IMR-90 (cell line): ENCODE results near the gene CLEC1A. TPM values are rescaled to one million over a fixed set of nuclear protein-coding genes. Genes with fewer than 3 reads are reported as not detected.

Experiments used
- ATAC-seq: fragments of 200-7000 bp; cut with Tn5 transposase; 2 replicates; pipeline ENCODE4 v1.9.1; 2020; ENCODE audit warnings: low read depth, mild to moderate bottlenecking, moderate library complexity
- BruUV-seq: library from RNA; stranded (reverse); fragments of 400-500 nt; replicated peaks from 2 replicates; lab custom pipeline; 2021; lab: Mats Ljungman, UMichigan
- CTCF ChIA-PET: fragments of 300-600 bp; formaldehyde crosslinking; extraction: SDS; loops from one replicate; lab custom pipeline; 2021; ENCODE audit warnings: antibody characterized with exemption; lab: Yijun Ruan, JAX
- POLR2A ChIA-PET: fragments of 300-600 bp; sonication (Branson Sonifier 250); formaldehyde crosslinking; loops from one replicate; lab custom pipeline; 2022; ENCODE audit warnings: antibody characterized with exemption; ENCODE audit not compliant: unreplicated experiment; lab: Charles Lee
- DNase-seq: peaks from one replicate; pipeline ENCODE4 v3.0.0; 2013
- H2AFZ ChIP-seq: replicated peaks from 2 replicates; pipeline ENCODE3; 2013; ENCODE audit warnings: low read length, mild to moderate bottlenecking; ENCODE audit not compliant: poor library complexity
- H2AK5ac ChIP-seq: 2 replicates; pipeline ENCODE4 v1.6.1; 2013; ENCODE audit warnings: low read depth, low read length, inconsistent platforms
- H2AK9ac ChIP-seq: replicated peaks from 2 replicates; pipeline ENCODE3; 2013; ENCODE audit warnings: mild to moderate bottlenecking, low read depth, low read length, moderate library complexity; ENCODE audit not compliant: poor library complexity
- H2BK120ac ChIP-seq: 2 replicates; pipeline ENCODE4 v1.6.1; 2013; ENCODE audit warnings: low read depth, low read length, inconsistent platforms
- H2BK15ac ChIP-seq: 3 replicates; pipeline ENCODE4 v1.6.1; 2013; ENCODE audit warnings: low read depth, low read length, inconsistent platforms
- H2BK20ac ChIP-seq: 2 replicates; pipeline ENCODE4 v1.6.1; 2013; ENCODE audit warnings: low read depth, mild to moderate bottlenecking, inconsistent platforms, low read length, moderate library complexity
- H2BK5ac ChIP-seq: 2 replicates; pipeline ENCODE4 v1.6.1; 2013; ENCODE audit warnings: mild to moderate bottlenecking, low read depth, low read length, inconsistent platforms; ENCODE audit not compliant: poor library complexity, severe bottlenecking
- H3K14ac ChIP-seq: replicated peaks from 2 replicates; pipeline ENCODE4 v1.6.1; 2013; ENCODE audit warnings: low read depth, low read length, inconsistent platforms
- H3K18ac ChIP-seq: 2 replicates; pipeline ENCODE4 v1.6.1; 2013; ENCODE audit warnings: low read depth, low read length, control low read depth
- H3K23ac ChIP-seq: 2 replicates; pipeline ENCODE4 v1.6.1; 2013; ENCODE audit warnings: low read depth, low read length, inconsistent platforms
- H3K27ac ChIP-seq: 2 replicates; pipeline ENCODE4 v1.5.1; 2013; ENCODE audit warnings: mild to moderate bottlenecking, control low read depth, low read length; ENCODE audit not compliant: insufficient read depth
- H3K27me3 ChIP-seq: 2 replicates; pipeline ENCODE4 v1.6.1; 2013; ENCODE audit warnings: low read length; ENCODE audit not compliant: control insufficient read depth, insufficient read depth
- H3K36me3 ChIP-seq: 2 replicates; pipeline ENCODE4 v1.6.1; 2013; ENCODE audit warnings: low read length, mixed read lengths; ENCODE audit not compliant: control insufficient read depth, insufficient read depth
- H3K4ac ChIP-seq: 2 replicates; pipeline ENCODE4 v1.6.1; 2013; ENCODE audit warnings: low read depth, low read length, inconsistent platforms
- H3K4me1 ChIP-seq: 2 replicates; pipeline ENCODE4 v1.6.1; 2013; ENCODE audit warnings: low read length, mixed read lengths; ENCODE audit not compliant: control insufficient read depth, insufficient read depth
- H3K4me2 ChIP-seq: 2 replicates; pipeline ENCODE4 v1.6.1; 2013; ENCODE audit warnings: low read depth, mild to moderate bottlenecking, control low read depth, low read length, moderate library complexity
- H3K4me3 ChIP-seq: 2 replicates; pipeline ENCODE4 v1.5.1; 2013; ENCODE audit warnings: low read depth, mild to moderate bottlenecking, control low read depth, low read length, moderate library complexity; ENCODE audit not compliant: insufficient read depth
- H3K56ac ChIP-seq: 2 replicates; pipeline ENCODE4 v1.6.1; 2013; ENCODE audit warnings: low read length, inconsistent platforms; ENCODE audit not compliant: insufficient read depth; ENCODE audit errors: extremely low read depth
- H3K79me1 ChIP-seq, 2 experiments: 2 replicates each; pipeline ENCODE4 v1.6.1; 2013; ENCODE audit warnings: low read length in 2 of 2, inconsistent platforms in 1 of 2, low read depth in 1 of 2
- H3K9ac ChIP-seq: 2 replicates; pipeline ENCODE4 v1.6.1; 2013; ENCODE audit warnings: low read depth, low read length, control low read depth
- H3K9me1 ChIP-seq: 2 replicates; pipeline ENCODE4 v1.6.1; 2013; ENCODE audit warnings: low read length, inconsistent platforms; ENCODE audit not compliant: insufficient read depth
- H3K9me3 ChIP-seq: 2 replicates; pipeline ENCODE4 v1.6.1; 2013; ENCODE audit warnings: low read length; ENCODE audit not compliant: control insufficient read depth, insufficient read depth
- H4K20me1 ChIP-seq: 2 replicates; pipeline ENCODE4 v1.6.1; 2013; ENCODE audit warnings: low read length, inconsistent platforms; ENCODE audit not compliant: insufficient read depth
- H4K5ac ChIP-seq: 2 replicates; pipeline ENCODE4 v1.6.1; 2013; ENCODE audit warnings: mild to moderate bottlenecking, low read depth, low read length, control low read depth
- H4K8ac ChIP-seq, 2 experiments: 2 replicates each; pipeline ENCODE4 v1.6.1; 2013; ENCODE audit warnings: low read depth in 2 of 2, low read length in 2 of 2, control low read depth in 1 of 2, inconsistent platforms in 1 of 2
- H4K91ac ChIP-seq: 2 replicates; pipeline ENCODE4 v1.6.1; 2013; ENCODE audit warnings: low read depth, low read length, inconsistent platforms; ENCODE audit not compliant: insufficient read depth
- BHLHE40 ChIP-seq: fragments of 150-350 bp; IDR thresholded peaks from 2 replicates; pipeline ENCODE4 v1.6.1; 2016; ENCODE audit warnings: mild to moderate bottlenecking, low read depth, low read length
- CEBPB ChIP-seq: IDR thresholded peaks from 2 replicates; pipeline ENCODE4 v1.6.1; 2012; ENCODE audit warnings: low read depth, low read length, improper control_type of control experiment
- CHD1 ChIP-seq: IDR thresholded peaks from 2 replicates; pipeline ENCODE4 v1.6.1; 2012; ENCODE audit warnings: low read depth, low read length, improper control_type of control experiment
- CTCF ChIP-seq: conservative IDR thresholded peaks from 2 replicates; pipeline ENCODE4 v1.5.1; 2012; ENCODE audit warnings: mild to moderate bottlenecking, low read depth, low read length, improper control_type of control experiment
- ELK1 ChIP-seq: fragments of 150-350 bp; IDR thresholded peaks from 2 replicates; pipeline ENCODE4 v1.6.1; 2016; ENCODE audit warnings: low read depth, mild to moderate bottlenecking, low read length, moderate library complexity, borderline replicate concordance
- FOS ChIP-seq: fragments of 150-350 bp; IDR thresholded peaks from 2 replicates; pipeline ENCODE4 v1.6.1; 2016; ENCODE audit warnings: low read depth, low read length
- MAFK ChIP-seq: IDR thresholded peaks from 2 replicates; pipeline ENCODE4 v1.6.1; 2012; ENCODE audit warnings: low read depth, low read length, improper control_type of control experiment
- MAZ ChIP-seq: IDR thresholded peaks from 2 replicates; pipeline ENCODE4 v1.6.1; 2012; ENCODE audit warnings: low read depth, mild to moderate bottlenecking, low read length, improper control_type of control experiment, moderate library complexity, borderline replicate concordance
- MXI1 ChIP-seq: IDR thresholded peaks from 2 replicates; pipeline ENCODE4 v1.6.1; 2012; ENCODE audit warnings: low read depth, mild to moderate bottlenecking, low read length, moderate library complexity, borderline replicate concordance
- NFE2L2 ChIP-seq: fragments of 150-350 bp; IDR thresholded peaks from 2 replicates; pipeline ENCODE4 v1.6.1; 2016; ENCODE audit warnings: low read depth, mild to moderate bottlenecking, low read length
- POLR2A ChIP-seq: IDR thresholded peaks from 2 replicates; pipeline ENCODE4 v1.6.1; 2012; ENCODE audit warnings: mild to moderate bottlenecking, low read depth, low read length
- RAD21 ChIP-seq: IDR thresholded peaks from 2 replicates; pipeline ENCODE4 v1.6.1; 2012; ENCODE audit warnings: low read length, improper control_type of control experiment
- RCOR1 ChIP-seq: IDR thresholded peaks from 2 replicates; pipeline ENCODE4 v1.6.1; 2012; ENCODE audit warnings: mild to moderate bottlenecking, low read length, improper control_type of control experiment; ENCODE audit not compliant: insufficient replicate concordance
- RFX5 ChIP-seq: IDR thresholded peaks from 2 replicates; pipeline ENCODE4 v1.8.0; 2012; ENCODE audit warnings: low read depth, mild to moderate bottlenecking, low read length, moderate library complexity
- SMC3 ChIP-seq: fragments of 150-350 bp; IDR thresholded peaks from 2 replicates; pipeline ENCODE4 v1.6.1; 2016; ENCODE audit warnings: low read depth, mild to moderate bottlenecking, antibody characterized with exemption, low read length, moderate library complexity
- WGBS, 2 experiments: methylation state at CpG; one replicate each; pipeline versions ENCODE4 v1.1.5 to v1.1.7; 2013; ENCODE audit warnings: missing lambda C conversion rate in 2 of 2; ENCODE audit not compliant: insufficient read length in 1 of 2; ENCODE audit errors: extremely low coverage in 2 of 2; 5-methylcytosine and 5-hydroxymethylcytosine counted together
- dilution Hi-C: fragments of 300-500 bp; cut with HindIII; formaldehyde crosslinking; loops from one replicate; pipeline ENCODE4 v1.14.3; 2018; ENCODE audit warnings: low sequenced_read_pairs; ENCODE audit not compliant: unreplicated experiment
- in situ Hi-C: fragments of 300-500 bp; cut with MboI; formaldehyde crosslinking; loops from 3 replicates; pipeline ENCODE4 v1.14.3; 2019; ENCODE audit warnings: low sequenced_read_pairs, inconsistent platforms, mixed read lengths
- intact Hi-C: fragments of 100-400 bp; cut with micrococcal nuclease; formaldehyde crosslinking; loops from 2 replicates; pipeline ENCODE4 v1.10.0; 2022
- polyA plus RNA-seq, 3 experiments: library from polyadenylated mRNA; depleted of rRNA; stranded (reverse); fragments of >200 nt; gene quantifications; 2 replicates each; pipeline ENCODE4 v1.2.3, GENCODE V29; 2012; ENCODE audit warnings: low replicate concordance in 1 of 3
- total RNA-seq: library from RNA; depleted of rRNA; stranded (reverse); fragments of >200 nt; gene quantifications from 2 replicates; pipeline ENCODE4 v1.2.3, GENCODE V29; 2012
- TF ChIP-seq, protein P1 (sequence below): fragments of 150-350 bp; IDR thresholded peaks from 2 replicates; pipeline ENCODE4 v1.6.1; 2017; ENCODE audit warnings: mild to moderate bottlenecking, antibody characterized with exemption, low read length, low read depth

Gene CLEC1A
- total and polyA plus RNA-seq, 2 of the 4 experiments (the other 2 are of a cell fraction), result not detected

- H3K4me2 ChIP-seq, result no peak overlapping the region
- H2AFZ ChIP-seq, result peak overlapping the region; percentile 69
- peak overlapping the region; percentile 8; the same call in 1 of the 2 replicates for H3K56ac ChIP-seq
- no peaks in the 10 kb centered on the region; the same call in 1 of the 2 replicates for H3K4me1 ChIP-seq
- H3K23ac ChIP-seq, result peak overlapping the region; percentile 26; the same call in 1 of the 2 replicates
- no peaks in the 10 kb centered on the region for H3K27me3 ChIP-seq
- H2BK5ac ChIP-seq, result peak overlapping the region; percentile 21
- ChIA-PET POLR2A (no interaction called here), CTCF (interaction anchor here (1.0 to 1.4 kb wide), 2 partner anchors 9 to 278 kb away, joined by 3 read pairs; no protein-coding TSS in a partner anchor)
- in situ Hi-C loops (no loop called here), intact Hi-C loops (no loop called here), dilution Hi-C loops (no loop called here)
- BruUV-seq, result no TSS peak
- no peak overlapping the region for H3K9ac ChIP-seq
- peak overlapping the region; percentile 54 for H4K91ac ChIP-seq
- DNase-seq, result peak; percentile 13
- peak overlapping the region; percentile 79 for H3K14ac ChIP-seq
- H2AK5ac ChIP-seq, result no peak overlapping the region; the same call in 1 of the 2 replicates
- H2AK9ac ChIP-seq, result no peak overlapping the region
- peak overlapping the region; percentile 30; the same call in 1 of the 2 replicates for H4K5ac ChIP-seq
- no peaks in the 10 kb centered on the region for H3K79me1 ChIP-seq
- H3K27ac ChIP-seq, result no peak overlapping the region
- H3K9me1 ChIP-seq, result peaks cover 7% of the 10 kb centered on the region; the same call in 1 of the 2 replicates
- H3K9me3 ChIP-seq, result no peaks in the 10 kb centered on the region
- H4K20me1 ChIP-seq, result no peaks in the 10 kb centered on the region
- peak overlapping the region; percentile 92 for H3K4ac ChIP-seq
- 40% methylated on average over 1 of the region's 4 CpGs; no CpG with 5 or more reads in 1 of the 2 experiments for WGBS, 2 experiments
- peak overlapping the region; percentile 88 for H2BK120ac ChIP-seq
- ATAC-seq, result no peak
- H2BK20ac ChIP-seq, result peak overlapping the region; percentile 88
- H2BK15ac ChIP-seq, result peak overlapping the region; percentile 75; the same call in 2 of the 3 replicates
- H3K18ac ChIP-seq, result peak overlapping the region; percentile 42; the same call in 1 of the 2 replicates
- no peak overlapping the region for H3K4me3 ChIP-seq
- H4K8ac ChIP-seq, result peak overlapping the region; percentile 4 to 76; a peak in 3 of 4 replicates
- H3K36me3 ChIP-seq, result no peaks in the 10 kb centered on the region
- TF ChIP-seq CEBPB, result peak; percentile 73
- no peak for TF ChIP-seq MXI1
- no peak for TF ChIP-seq BHLHE40
- 0 out of 2 replicates have a peak, but pooled peaks have one; percentile 10 for TF ChIP-seq FOS
- TF ChIP-seq MAZ, result no peak
- TF ChIP-seq RCOR1, result no peak
- no peak for TF ChIP-seq SMC3
- no peak for TF ChIP-seq RAD21
- no peak for TF ChIP-seq ELK1
- no peak for TF ChIP-seq POLR2A
- no peak for TF ChIP-seq CTCF
- TF ChIP-seq MAFK, result no peak
- no peak for TF ChIP-seq RFX5
- TF ChIP-seq NFE2L2, result no peak
- no peak for TF ChIP-seq CHD1
- TF ChIP-seq, protein P1, sequence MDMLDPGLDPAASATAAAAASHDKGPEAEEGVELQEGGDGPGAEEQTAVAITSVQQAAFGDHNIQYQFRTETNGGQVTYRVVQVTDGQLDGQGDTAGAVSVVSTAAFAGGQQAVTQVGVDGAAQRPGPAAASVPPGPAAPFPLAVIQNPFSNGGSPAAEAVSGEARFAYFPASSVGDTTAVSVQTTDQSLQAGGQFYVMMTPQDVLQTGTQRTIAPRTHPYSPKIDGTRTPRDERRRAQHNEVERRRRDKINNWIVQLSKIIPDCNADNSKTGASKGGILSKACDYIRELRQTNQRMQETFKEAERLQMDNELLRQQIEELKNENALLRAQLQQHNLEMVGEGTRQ, result 0 out of 2 replicates have a peak, but pooled peaks have one; percentile 7
Observed at GRCh38 chr12:10027721-10028120, 71.1 kb downstream of the CLEC1A start.
